Caco-2 (cell line): ENCODE measurements around the gene CCDC190. TPM values are rescaled to one million over a fixed set of nuclear protein-coding genes. Genes with fewer than 3 reads are reported as not detected.

Experiments used
- BruUV-seq: library from RNA; stranded (reverse); fragments of 400-500 nt; replicated peaks from 2 replicates; lab custom pipeline; 2021; lab: Mats Ljungman, UMichigan
- CTCF ChIA-PET: fragments of 300-600 bp; sonication (Branson Sonifier 250); formaldehyde crosslinking; loops from one replicate; lab custom pipeline; 2022; ENCODE audit warnings: antibody characterized with exemption; lab: Charles Lee
- POLR2A ChIA-PET: fragments of 300-600 bp; sonication (Branson Sonifier 250); formaldehyde crosslinking; loops from one replicate; lab custom pipeline; 2022; ENCODE audit warnings: antibody characterized with exemption; lab: Charles Lee
- DNase-seq, 2 experiments: peaks; one replicate each; pipeline versions ENCODE4 v3.0.0 to v3.0.0-alpha.2; 2020 to 2022
- H3K27me3 ChIP-seq: replicated peaks from 2 replicates; pipeline ENCODE4 v1.6.0; 2011; ENCODE audit warnings: low read length; ENCODE audit not compliant: control insufficient read depth, insufficient read depth
- H3K36me3 ChIP-seq: 2 replicates; pipeline ENCODE4 v1.5.1; 2011; ENCODE audit warnings: low read length; ENCODE audit not compliant: control insufficient read depth, insufficient read depth
- H3K4me1 ChIP-seq: fragments of 250-450 bp; sonication (Bioruptor Pico); 2 replicates; pipeline ENCODE4 v1.5.1; 2020; ENCODE audit warnings: mild to moderate bottlenecking
- H3K4me3 ChIP-seq: 2 replicates; pipeline ENCODE4 v1.5.1; 2011; ENCODE audit warnings: low read depth, mild to moderate bottlenecking, control low read depth, low read length
- H3K9me3 ChIP-seq: fragments of 250-450 bp; sonication (Bioruptor Pico); 2 replicates; pipeline ENCODE4 v1.5.1; 2020; ENCODE audit warnings: mild to moderate bottlenecking, moderate library complexity
- H3K27ac Mint-ChIP-seq: one replicate; pipeline ENCODE4 v1.8.0; 2022; ENCODE audit warnings: mixed read lengths; ENCODE audit not compliant: unreplicated experiment
- H3K27me3 Mint-ChIP-seq: one replicate; pipeline ENCODE4 v1.8.0; 2022; ENCODE audit warnings: mixed read lengths; ENCODE audit not compliant: insufficient read depth, unreplicated experiment
- H3K36me3 Mint-ChIP-seq: one replicate; pipeline ENCODE4 v1.8.0; 2022; ENCODE audit warnings: mild to moderate bottlenecking, mixed read lengths; ENCODE audit not compliant: insufficient read depth, unreplicated experiment
- H3K4me1 Mint-ChIP-seq: one replicate; pipeline ENCODE4 v1.8.0; 2022; ENCODE audit warnings: low read depth, mixed read lengths; ENCODE audit not compliant: unreplicated experiment
- H3K4me3 Mint-ChIP-seq: one replicate; pipeline ENCODE4 v1.8.0; 2022; ENCODE audit warnings: mild to moderate bottlenecking, moderate library complexity, mixed read lengths; ENCODE audit not compliant: unreplicated experiment
- H3K9me3 Mint-ChIP-seq: one replicate; pipeline ENCODE4 v1.8.0; 2022; ENCODE audit warnings: mixed read lengths; ENCODE audit not compliant: unreplicated experiment
- CTCF ChIP-seq, 2 experiments: fragments of 200-600 bp in 1 of 2; IDR thresholded peaks; 1 replicate in 1 of 2; 2 replicates in 1 of 2; pipeline versions ENCODE4 v1.5.1 to v1.8.0; 2011 to 2022; ENCODE audit warnings: antibody characterized with exemption in 1 of 2, control low read depth in 1 of 2, inconsistent platforms in 1 of 2, low read depth in 1 of 2, low read length in 1 of 2, mild to moderate bottlenecking in 1 of 2, moderate library complexity in 1 of 2; ENCODE audit not compliant: insufficient read depth in 1 of 2, severe bottlenecking in 1 of 2, unreplicated experiment in 1 of 2
- intact Hi-C: fragments of 100-400 bp; cut with micrococcal nuclease; formaldehyde crosslinking; loops from one replicate; pipeline ENCODE4 v1.10.0; 2022; ENCODE audit not compliant: unreplicated experiment
- total RNA-seq: library from RNA; stranded (reverse); gene quantifications from 2 replicates; pipeline ENCODE4 v1.2.3, GENCODE V29; 2022

CCDC190 gene
- total RNA-seq, 1 experiment from 2014 or later = not detected

DNA sequence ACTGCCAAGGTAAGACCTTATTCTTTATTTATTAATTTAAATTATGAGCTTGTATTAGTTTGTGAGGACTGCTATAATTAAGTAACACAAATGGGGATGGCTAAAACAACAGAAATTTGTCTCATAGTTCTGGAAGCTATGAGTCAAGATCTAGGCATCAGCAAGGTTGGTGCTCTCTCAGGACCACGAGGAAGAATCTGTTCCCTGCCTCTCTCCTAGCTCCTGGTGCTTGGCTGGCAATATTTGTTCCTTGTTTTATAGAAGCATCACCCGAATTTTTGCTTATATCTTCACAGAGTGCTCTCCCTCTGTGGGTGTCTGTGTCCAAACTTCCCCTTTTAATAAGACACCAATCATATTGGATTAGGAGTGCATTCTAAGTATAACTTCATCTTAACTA, 41.4 kb upstream of the CCDC190 start:
- ChIA-PET CTCF (no interaction called here), POLR2A (no interaction called here)
- intact Hi-C loops = no loop called here
- Histone ChIP-seq H3K27me3 (no peaks in the 10 kb centered on the region), H3K36me3 (no peaks in the 10 kb centered on the region), H3K4me1 (peaks cover 10% of the 10 kb centered on the region), H3K9me3 (no peaks in the 10 kb centered on the region), H3K4me3 (no peak overlapping the region)
- no peak overlapping the region for H3K4me3 Mint-ChIP-seq
- TF ChIP-seq CTCF (IDR thresholded peaks at IDR 0.05; ENCODE audit: insufficient read depth in 1 of 2, low read depth in 1 of 2, low read length in 1 of 2, severe bottlenecking in 1 of 2, unreplicated experiment in 1 of 2) = no peak
- no TSS peak for BruUV-seq
- H3K9me3 Mint-ChIP-seq = no peaks in the 10 kb centered on the region
- no peaks in the 10 kb centered on the region for H3K27me3 Mint-ChIP-seq
- H3K4me1 Mint-ChIP-seq = peaks cover 30% of the 10 kb centered on the region
- H3K27ac Mint-ChIP-seq = no peak overlapping the region
- no peak for DNase-seq
- H3K36me3 Mint-ChIP-seq = no peaks in the 10 kb centered on the region

GRCh38 chr1:162901243-162901642, 40.3 kb upstream of the CCDC190 start:
- Mint-ChIP-seq H3K4me3 (no peak overlapping the region), H3K4me1 (peaks cover 26% of the 10 kb centered on the region)
- POLR2A ChIA-PET = no interaction called here

GRCh38 chr1:162899422-162900146, 38.6 kb upstream of the CCDC190 start:
- Histone ChIP-seq H3K27me3 (no peaks in the 10 kb centered on the region), H3K4me3 (no peak overlapping the region), H3K36me3 (no peaks in the 10 kb centered on the region), H3K4me1 (no peaks in the 10 kb centered on the region), H3K9me3 (no peaks in the 10 kb centered on the region)
- Mint-ChIP-seq H3K9me3 (no peaks in the 10 kb centered on the region), H3K4me3 (no peak overlapping the region), H3K27me3 (no peaks in the 10 kb centered on the region), H3K4me1 (peaks cover 10% of the 10 kb centered on the region), H3K36me3 (no peaks in the 10 kb centered on the region), H3K27ac (no peak overlapping the region)
- ChIA-PET POLR2A (no interaction called here), CTCF (no interaction called here)
- DNase-seq = no peak
- no peak for TF ChIP-seq CTCF (IDR thresholded peaks at IDR 0.05; ENCODE audit: insufficient read depth in 1 of 2, low read depth in 1 of 2, low read length in 1 of 2, severe bottlenecking in 1 of 2, unreplicated experiment in 1 of 2)
- BruUV-seq = no TSS peak
- intact Hi-C loops = no loop called here

More at GRCh38 chr1:162901243-162901642, 40.3 kb upstream of the CCDC190 start:
- Mint-ChIP-seq H3K36me3 (no peaks in the 10 kb centered on the region), H3K9me3 (no peaks in the 10 kb centered on the region), H3K27ac (no peak overlapping the region), H3K27me3 (no peaks in the 10 kb centered on the region)
- Histone ChIP-seq H3K27me3 (no peaks in the 10 kb centered on the region), H3K36me3 (no peaks in the 10 kb centered on the region), H3K4me1 (peaks cover 6% of the 10 kb centered on the region), H3K9me3 (no peaks in the 10 kb centered on the region), H3K4me3 (no peak overlapping the region)
- BruUV-seq = no TSS peak
- no peak for DNase-seq
- CTCF ChIA-PET = interaction anchor here (1.2 kb wide), 1 partner anchor 23 kb away, joined by 3 read pairs; no protein-coding TSS in a partner anchor
- TF ChIP-seq CTCF (IDR thresholded peaks at IDR 0.05; ENCODE audit: insufficient read depth in 1 of 2, low read depth in 1 of 2, low read length in 1 of 2, severe bottlenecking in 1 of 2, unreplicated experiment in 1 of 2) = no peak
- intact Hi-C loops = no loop called here
